Measurements from ENCODE around the gene WAC. TPM values are rescaled to one million over a fixed set of nuclear protein-coding genes. Genes with fewer than 3 reads are reported as not detected.
"Not testable (repeated sequence)": the region's sequence is repeated elsewhere in the genome, so short reads cannot be mapped to it uniquely, and the experiment has no call there.

Gene WAC
- total and polyA plus RNA-seq, 2 donors: 79.5 to 158 TPM

DNA sequence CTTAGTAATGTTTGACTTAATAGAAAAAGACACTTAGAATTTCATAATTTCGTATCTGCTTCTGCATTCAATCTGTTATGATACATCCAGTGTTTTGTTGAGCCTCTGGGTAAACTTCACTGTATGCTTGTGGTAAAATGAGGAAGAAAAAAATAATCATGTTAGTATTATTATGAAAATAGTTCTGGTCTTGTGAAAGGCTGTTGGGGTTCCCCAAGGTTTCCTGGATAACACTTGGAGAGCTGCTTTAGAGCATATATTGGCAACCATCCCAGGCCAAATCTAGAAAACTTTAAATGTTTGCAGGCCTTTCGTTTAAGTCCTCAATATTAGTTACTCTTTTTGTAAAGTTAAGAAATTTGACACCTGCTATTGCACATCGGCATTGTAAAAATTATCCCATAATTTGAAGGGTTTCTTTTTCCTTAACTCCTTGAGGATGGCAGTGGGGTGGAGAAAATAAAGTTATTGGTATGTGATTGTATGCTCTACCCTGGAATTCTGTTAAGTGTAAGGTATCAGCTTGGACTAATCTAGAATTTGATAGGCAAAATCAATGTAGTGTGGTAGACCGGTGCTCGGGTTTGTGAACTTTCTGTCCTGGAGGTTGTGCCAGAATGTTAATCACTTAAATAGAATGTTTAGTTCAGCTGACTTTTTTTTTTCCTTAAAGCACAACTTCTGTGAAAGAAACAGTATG lies 54.5 kb downstream of the WAC start:
- Histone ChIP-seq H3K4me1 (ENCODE audit: insufficient read depth) (no peaks in the 10 kb centered on the region), H3K4me3 (ENCODE audit: low read depth, low read length) (no peak overlapping the region), H3K36me3 (ENCODE audit: insufficient read depth) (peaks cover 7% of the 10 kb centered on the region), H3K27ac (ENCODE audit: low read depth) (no peak overlapping the region)
- WGBS: 29% methylated on average over 5 of the region's 5 CpGs
- DNase-seq (ENCODE audit: extremely low spot score): no peak

DNA sequence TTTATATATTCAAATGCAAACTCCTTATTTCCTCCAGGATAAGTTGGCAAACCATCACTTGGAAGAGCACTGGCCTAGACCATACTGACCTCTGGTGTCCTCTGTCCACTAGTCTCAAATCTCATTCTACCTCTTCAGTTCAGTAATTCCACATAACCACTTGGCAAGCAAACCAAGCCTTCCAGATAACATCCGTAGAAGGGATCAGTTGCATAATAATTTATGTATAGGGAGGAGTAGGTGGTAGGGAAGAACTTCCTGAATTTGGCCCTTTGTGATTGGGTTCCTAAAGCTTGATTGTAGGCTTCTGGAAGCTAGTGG lies 55.0 kb downstream of the WAC start:
- Histone ChIP-seq H3K36me3 (ENCODE audit: insufficient read depth) (peaks cover 7% of the 10 kb centered on the region), H3K4me1 (ENCODE audit: insufficient read depth) (no peaks in the 10 kb centered on the region), H3K27ac (ENCODE audit: low read depth) (peak overlapping the region; percentile 28), H3K4me3 (ENCODE audit: low read depth, low read length) (no peak overlapping the region)
- no peak for DNase-seq (ENCODE audit: extremely low spot score)
- 3% methylated on average over 1 of the region's 1 CpG for WGBS

DNA sequence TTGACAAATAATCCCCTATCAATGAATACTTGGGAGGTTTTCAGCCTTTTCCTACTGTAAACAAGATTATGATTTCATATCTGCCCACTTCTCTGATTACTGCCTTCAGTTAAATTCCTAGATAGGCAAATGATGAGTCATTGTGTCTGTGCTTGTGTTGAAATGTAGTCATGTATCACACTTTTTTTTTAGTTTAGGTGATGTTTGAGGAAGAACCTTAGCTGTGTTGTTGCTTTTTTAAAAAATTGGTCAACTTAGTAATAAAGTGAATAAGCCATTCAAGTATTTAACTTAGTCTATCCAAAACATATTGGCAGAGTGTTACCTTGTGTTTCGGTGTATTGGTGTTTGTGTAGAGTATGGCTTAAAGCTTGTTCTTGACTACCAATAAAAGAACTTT lies 60.0 kb downstream of the WAC start:
- Histone ChIP-seq H3K27ac (ENCODE audit: low read depth) (no peak overlapping the region), H3K4me1 (ENCODE audit: insufficient read depth) (no peaks in the 10 kb centered on the region), H3K36me3 (ENCODE audit: insufficient read depth) (peaks cover 3% of the 10 kb centered on the region), H3K4me3 (ENCODE audit: low read depth, low read length) (no peak overlapping the region)
- WGBS: 98% methylated on average over 1 of the region's 1 CpG
- no peak for DNase-seq (ENCODE audit: extremely low spot score)

DNA sequence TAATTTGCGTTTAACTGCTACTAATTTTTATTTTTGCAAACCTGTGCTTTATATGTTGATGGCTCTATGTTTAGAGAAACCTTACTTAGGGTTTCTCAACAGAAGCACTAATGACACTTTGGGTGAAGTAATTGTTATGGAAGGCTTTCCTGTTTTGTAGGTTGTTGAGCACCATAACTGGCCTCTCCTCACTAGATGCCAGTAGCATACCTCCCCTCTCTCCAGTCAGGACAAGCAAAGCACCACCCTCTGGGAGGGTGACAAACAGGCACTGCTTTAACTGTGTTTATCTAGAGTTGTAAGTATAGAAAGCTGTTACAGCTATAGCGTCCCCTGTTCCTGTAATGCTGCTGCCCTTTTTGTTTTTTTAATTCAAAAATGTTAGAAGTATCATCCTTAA lies 60.9 kb downstream of the WAC start:
- 63% methylated on average over 2 of the region's 2 CpGs for WGBS
- H3K27ac ChIP-seq (ENCODE audit: low read depth): no peak overlapping the region
- no peak overlapping the region for H3K4me3 ChIP-seq (ENCODE audit: low read depth, low read length)
- no peaks in the 10 kb centered on the region for H3K4me1 ChIP-seq (ENCODE audit: insufficient read depth)
- peaks cover 3% of the 10 kb centered on the region for H3K36me3 ChIP-seq (ENCODE audit: insufficient read depth)
- DNase-seq (ENCODE audit: extremely low spot score): no peak

DNA sequence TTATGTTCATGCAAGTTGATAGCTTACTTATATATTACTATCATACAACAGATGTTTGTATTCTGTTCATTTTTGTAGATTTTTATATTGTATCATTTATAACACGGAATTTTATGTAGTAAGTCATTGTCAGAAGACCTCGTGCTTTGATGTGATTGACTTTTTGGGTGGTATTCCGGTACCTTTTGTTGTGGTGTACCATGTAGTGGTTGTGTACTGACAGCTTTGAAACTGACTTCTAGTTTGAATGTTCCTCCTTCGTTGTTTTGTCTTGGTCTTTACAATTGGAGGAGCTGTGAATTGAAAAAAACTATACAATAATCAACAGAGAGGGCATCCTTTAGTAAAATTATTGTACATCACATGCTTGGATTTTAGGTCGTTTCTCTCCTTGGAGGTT lies 61.5 kb downstream of the WAC start:
- H3K4me3 ChIP-seq (ENCODE audit: low read depth, low read length): no peak overlapping the region
- no peak for DNase-seq (ENCODE audit: extremely low spot score)
- no peak overlapping the region for H3K27ac ChIP-seq (ENCODE audit: low read depth)
- 85% methylated on average over 5 of the region's 5 CpGs for WGBS
- peaks cover 3% of the 10 kb centered on the region for H3K36me3 ChIP-seq (ENCODE audit: insufficient read depth)
- H3K4me1 ChIP-seq (ENCODE audit: insufficient read depth): no peaks in the 10 kb centered on the region

DNA sequence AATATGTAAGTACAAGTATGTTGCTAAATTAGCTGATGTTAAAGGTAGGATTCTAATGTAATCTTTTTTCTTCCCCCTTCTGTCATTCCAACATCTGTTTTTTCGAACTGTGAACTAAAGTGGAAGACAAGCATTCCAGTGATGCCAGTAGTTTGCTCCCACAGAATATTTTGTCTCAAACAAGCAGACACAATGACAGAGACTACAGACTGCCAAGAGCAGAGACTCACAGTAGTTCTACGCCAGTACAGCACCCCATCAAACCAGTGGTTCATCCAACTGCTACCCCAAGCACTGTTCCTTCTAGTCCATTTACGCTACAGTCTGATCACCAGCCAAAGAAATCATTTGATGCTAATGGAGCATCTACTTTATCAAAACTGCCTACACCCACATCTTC lies 62.7 kb downstream of the WAC start:
- DNase-seq (ENCODE audit: extremely low spot score): no peak
- WGBS: 63% methylated on average over 3 of the region's 3 CpGs
- H3K4me1 ChIP-seq (ENCODE audit: insufficient read depth): no peaks in the 10 kb centered on the region
- peaks cover 3% of the 10 kb centered on the region for H3K36me3 ChIP-seq (ENCODE audit: insufficient read depth)
- no peak overlapping the region for H3K4me3 ChIP-seq (ENCODE audit: low read depth, low read length)
- no peak overlapping the region for H3K27ac ChIP-seq (ENCODE audit: low read depth)

DNA sequence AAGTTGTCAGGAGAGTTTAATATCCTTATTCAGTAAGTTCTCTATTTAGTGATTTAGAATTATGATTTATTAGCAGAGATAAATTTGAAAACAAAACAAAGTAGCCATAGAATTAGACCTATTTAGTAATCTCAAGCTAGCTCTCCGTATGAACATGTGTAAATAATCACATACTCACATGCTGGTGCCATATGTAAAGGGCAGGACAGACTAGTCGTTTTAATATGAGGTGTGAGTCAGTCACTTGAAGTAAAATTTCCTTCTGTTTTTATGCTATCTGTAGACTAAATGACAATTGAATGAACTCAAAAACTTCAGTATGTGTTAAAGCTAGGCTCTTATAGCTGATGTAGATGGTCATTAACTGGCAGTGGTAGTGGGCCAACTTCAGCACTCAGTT lies 67.1 kb downstream of the WAC start:
- H3K4me3 ChIP-seq (ENCODE audit: low read depth, low read length): no peak overlapping the region
- no peak for DNase-seq (ENCODE audit: extremely low spot score)
- WGBS: 68% methylated on average over 2 of the region's 2 CpGs
- H3K27ac ChIP-seq (ENCODE audit: low read depth): no peak overlapping the region
- H3K4me1 ChIP-seq (ENCODE audit: insufficient read depth): no peaks in the 10 kb centered on the region
- H3K36me3 ChIP-seq (ENCODE audit: insufficient read depth): no peaks in the 10 kb centered on the region

DNA sequence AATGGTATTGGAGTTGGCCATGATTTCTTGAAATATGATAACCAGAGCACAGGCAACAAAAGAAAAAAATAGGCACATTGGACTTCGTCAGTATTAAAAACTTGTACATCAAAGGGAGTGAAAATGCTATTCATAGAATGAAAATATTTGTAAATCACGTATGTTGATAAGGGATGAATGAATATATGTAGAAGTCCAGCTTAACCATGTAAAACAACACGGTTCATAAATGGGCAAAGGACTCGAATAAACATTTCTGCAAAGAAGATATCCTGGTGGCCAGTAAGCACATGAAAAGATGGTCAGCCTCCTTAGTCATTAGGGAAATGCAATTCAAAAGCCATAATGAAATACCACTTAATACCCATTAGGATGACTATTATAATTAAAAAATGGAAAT lies 68.1 kb downstream of the WAC start:
- no peak overlapping the region for H3K27ac ChIP-seq (ENCODE audit: low read depth)
- H3K4me3 ChIP-seq (ENCODE audit: low read depth, low read length): no peak overlapping the region
- no peak for DNase-seq (ENCODE audit: extremely low spot score)
- H3K36me3 ChIP-seq (ENCODE audit: insufficient read depth): no peaks in the 10 kb centered on the region
- 95% methylated on average over 4 of the region's 4 CpGs for WGBS
- no peaks in the 10 kb centered on the region for H3K4me1 ChIP-seq (ENCODE audit: insufficient read depth)

DNA sequence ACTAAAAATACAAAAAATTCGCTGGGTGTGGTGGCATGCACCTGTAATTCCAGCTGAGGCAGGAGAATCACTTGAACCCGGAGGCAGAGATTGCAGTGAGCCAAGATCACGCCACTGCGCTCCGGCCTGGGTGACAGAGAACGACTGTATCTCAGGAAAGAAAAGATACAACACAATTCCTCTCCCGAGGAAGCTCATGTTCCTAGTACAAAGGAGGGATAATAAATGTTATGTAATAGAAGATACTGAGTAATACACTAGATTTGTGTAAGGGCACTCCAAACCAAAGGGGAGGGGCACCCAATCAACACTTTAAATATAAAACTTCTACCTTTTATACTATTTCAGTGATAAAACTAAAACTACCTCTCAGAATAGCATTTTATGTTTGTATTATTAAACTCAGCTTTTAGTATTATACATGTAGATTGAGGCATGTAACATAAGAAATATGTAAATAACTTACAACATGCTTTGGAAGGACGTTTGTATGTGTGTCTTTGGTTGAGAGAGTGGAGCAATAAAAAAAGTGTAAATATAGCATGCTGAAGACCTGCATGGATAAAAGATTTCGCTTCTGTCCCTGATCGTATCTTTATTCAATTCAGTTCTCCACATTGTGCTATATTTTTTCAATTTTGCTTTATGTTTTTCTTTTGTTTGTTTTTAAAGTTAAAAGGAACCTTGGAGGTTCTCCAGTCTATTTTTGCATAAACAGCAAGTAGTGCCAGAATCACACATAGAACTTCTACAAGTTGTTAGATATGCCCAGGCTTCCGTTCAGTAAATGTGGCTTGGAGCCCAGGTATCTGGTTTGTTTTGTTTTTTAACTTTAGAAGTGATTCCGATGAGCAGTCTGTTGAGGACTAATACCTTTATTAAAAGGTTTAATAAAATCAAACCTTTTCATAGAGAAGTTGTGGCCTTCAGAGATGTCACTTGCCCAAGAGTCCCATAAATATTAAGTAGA lies 71.9 kb downstream of the WAC start:
- H3K4me1 ChIP-seq (ENCODE audit: insufficient read depth): no peaks in the 10 kb centered on the region
- DNase-seq (ENCODE audit: extremely low spot score): no peak
- WGBS: 69% methylated on average over 12 of the region's 12 CpGs

DNA sequence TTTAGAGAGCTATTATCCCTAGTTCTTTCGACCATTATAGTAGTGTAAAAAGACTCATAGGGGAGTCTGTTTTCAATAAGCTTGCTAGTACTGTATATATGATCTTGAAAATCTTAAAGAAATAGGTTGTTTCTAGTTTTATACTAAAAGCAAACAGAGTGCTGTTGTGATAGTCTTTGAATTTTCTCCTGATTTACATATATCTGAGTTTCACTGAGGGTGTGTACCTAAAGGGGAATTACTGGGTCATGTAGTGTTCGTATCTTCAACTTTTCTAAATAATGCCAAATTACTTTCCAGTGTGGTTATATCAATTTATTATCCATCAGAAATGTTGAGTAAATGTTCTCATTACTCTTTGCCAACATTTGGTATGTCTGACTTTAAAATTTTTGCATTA lies 73.7 kb downstream of the WAC start:
- peaks cover 5% of the 10 kb centered on the region for H3K36me3 ChIP-seq (ENCODE audit: insufficient read depth)
- DNase-seq (ENCODE audit: extremely low spot score): no peak
- no peak overlapping the region for H3K27ac ChIP-seq (ENCODE audit: low read depth)
- 86% methylated on average over 2 of the region's 2 CpGs for WGBS
- no peaks in the 10 kb centered on the region for H3K4me1 ChIP-seq (ENCODE audit: insufficient read depth)
- no peak overlapping the region for H3K4me3 ChIP-seq (ENCODE audit: low read depth, low read length)

More for the DNA sequence above, 71.9 kb downstream of the WAC start:
- no peak overlapping the region for H3K27ac ChIP-seq (ENCODE audit: low read depth)
- H3K36me3 ChIP-seq (ENCODE audit: insufficient read depth): no peaks in the 10 kb centered on the region
- H3K4me3 ChIP-seq (ENCODE audit: low read depth, low read length): no peak overlapping the region

DNA sequence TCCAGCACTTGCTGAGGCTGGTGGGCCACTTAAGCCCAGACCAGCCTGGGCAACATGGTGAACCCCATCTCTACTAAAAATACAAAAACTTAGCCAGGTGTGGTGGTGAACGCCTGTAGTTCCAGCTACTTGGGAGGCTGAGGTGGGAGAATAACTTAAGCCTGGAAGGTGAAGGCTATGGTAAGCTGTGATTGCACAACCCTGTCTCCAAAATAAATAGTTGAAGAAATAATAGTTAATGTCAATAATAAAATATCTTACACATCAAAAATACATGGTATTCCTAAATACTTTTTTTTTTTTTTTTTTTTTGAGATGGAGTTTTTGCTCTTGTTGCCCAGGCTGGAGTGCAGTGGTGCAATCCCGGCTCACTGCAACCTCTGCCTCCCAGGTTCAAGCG lies 76.7 kb downstream of the WAC start:
- H3K4me3 ChIP-seq (ENCODE audit: low read depth, low read length); H3K4me1 ChIP-seq (ENCODE audit: insufficient read depth); DNase-seq (ENCODE audit: extremely low spot score); H3K36me3 ChIP-seq (ENCODE audit: insufficient read depth); H3K27ac ChIP-seq (ENCODE audit: low read depth): not testable (repeated sequence)
- 81% methylated on average over 3 of the region's 3 CpGs for WGBS

DNA sequence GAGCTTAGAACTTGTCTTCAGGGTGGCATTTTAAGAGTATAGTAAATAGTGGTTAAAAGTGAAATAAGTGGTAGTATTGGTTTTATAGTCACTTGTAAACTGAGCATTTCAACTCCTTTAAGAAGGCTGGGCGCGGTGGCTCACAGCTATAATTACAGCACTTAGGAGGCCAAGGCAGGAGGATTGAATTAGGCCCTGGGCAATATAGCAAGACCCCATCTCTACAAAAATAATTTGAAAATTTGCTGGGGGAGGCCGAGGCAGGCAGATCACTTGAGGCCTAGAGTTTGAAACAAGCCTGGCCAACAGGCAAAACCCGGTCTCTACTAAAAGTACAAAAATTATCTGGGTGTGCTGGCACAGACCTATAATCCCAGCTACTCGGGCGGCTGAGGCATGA lies 80.0 kb downstream of the WAC start:
- Histone ChIP-seq H3K4me3 (ENCODE audit: low read depth, low read length) (no peak overlapping the region), H3K27ac (ENCODE audit: low read depth) (no peak overlapping the region), H3K4me1 (ENCODE audit: insufficient read depth) (no peaks in the 10 kb centered on the region), H3K36me3 (ENCODE audit: insufficient read depth) (peaks cover 8% of the 10 kb centered on the region)
- DNase-seq (ENCODE audit: extremely low spot score): no peak
- 95% methylated on average over 6 of the region's 6 CpGs for WGBS

DNA sequence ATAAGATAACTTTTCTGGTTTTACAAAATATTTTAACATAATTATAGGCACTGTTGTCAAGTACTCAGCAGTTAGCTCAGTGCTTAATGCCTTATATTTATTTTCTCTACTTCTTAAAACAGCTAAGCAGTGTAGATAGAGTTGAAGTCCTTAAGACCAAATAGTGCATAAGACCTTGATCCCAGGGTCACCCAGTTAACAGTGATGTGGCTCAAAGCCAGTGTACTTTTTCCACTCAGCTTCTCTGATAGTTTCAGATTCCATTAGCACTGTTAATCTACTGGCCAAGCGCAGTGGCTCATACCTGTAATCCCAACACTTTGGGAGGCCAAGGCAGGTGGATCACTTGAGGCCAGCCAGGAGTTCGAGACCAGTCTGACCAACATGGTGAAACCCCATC lies 83.6 kb downstream of the WAC start:
- 98% methylated on average over 2 of the region's 2 CpGs for WGBS
- Histone ChIP-seq H3K27ac (ENCODE audit: low read depth) (no peak overlapping the region), H3K36me3 (ENCODE audit: insufficient read depth) (peaks cover 6% of the 10 kb centered on the region), H3K4me3 (ENCODE audit: low read depth, low read length) (no peak overlapping the region), H3K4me1 (ENCODE audit: insufficient read depth) (no peaks in the 10 kb centered on the region)
- no peak for DNase-seq (ENCODE audit: extremely low spot score)

DNA sequence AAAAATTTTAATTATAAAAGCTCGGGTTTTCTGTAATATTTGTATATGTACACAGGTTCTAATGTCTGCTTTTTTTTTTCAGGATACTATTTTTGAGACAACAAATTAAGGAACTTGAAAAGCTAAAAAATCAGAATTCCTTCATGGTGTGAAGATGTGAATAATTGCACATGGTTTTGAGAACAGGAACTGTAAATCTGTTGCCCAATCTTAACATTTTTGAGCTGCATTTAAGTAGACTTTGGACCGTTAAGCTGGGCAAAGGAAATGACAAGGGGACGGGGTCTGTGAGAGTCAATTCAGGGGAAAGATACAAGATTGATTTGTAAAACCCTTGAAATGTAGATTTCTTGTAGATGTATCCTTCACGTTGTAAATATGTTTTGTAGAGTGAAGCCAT lies 86.5 kb downstream of the WAC start:
- DNase-seq (ENCODE audit: extremely low spot score): no peak
- Histone ChIP-seq H3K4me1 (ENCODE audit: insufficient read depth) (no peaks in the 10 kb centered on the region), H3K36me3 (ENCODE audit: insufficient read depth) (peaks cover 5% of the 10 kb centered on the region), H3K4me3 (ENCODE audit: low read depth, low read length) (no peak overlapping the region), H3K27ac (ENCODE audit: low read depth) (no peak overlapping the region)
- 87% methylated on average over 4 of the region's 4 CpGs for WGBS
